Left renal pelvis (tissue), 4 donors: Measurements from ENCODE around the gene PLEKHA8. TPM values are rescaled to one million over a fixed set of nuclear protein-coding genes. Genes with fewer than 3 reads are reported as not detected.

Experiments used
- DNase-seq, 4 donors: peaks; one replicate each; pipeline ENCODE4 v3.0.0-alpha.2; 2013; ENCODE audit warnings: low read depth in 4 of 4, low spot score in 3 of 4
- polyA plus RNA-seq, 4 donors: library from polyadenylated mRNA; unstranded; fragments of 120-200 nt; gene quantifications; one replicate each; pipeline ENCODE4 v1.2.1, GENCODE V29; 2013; ENCODE audit not compliant: insufficient read length in 4 of 4

PLEKHA8 gene
- polyA plus RNA-seq, 4 donors, result 17.8 to 19.1 (median 18.7) TPM

DNA sequence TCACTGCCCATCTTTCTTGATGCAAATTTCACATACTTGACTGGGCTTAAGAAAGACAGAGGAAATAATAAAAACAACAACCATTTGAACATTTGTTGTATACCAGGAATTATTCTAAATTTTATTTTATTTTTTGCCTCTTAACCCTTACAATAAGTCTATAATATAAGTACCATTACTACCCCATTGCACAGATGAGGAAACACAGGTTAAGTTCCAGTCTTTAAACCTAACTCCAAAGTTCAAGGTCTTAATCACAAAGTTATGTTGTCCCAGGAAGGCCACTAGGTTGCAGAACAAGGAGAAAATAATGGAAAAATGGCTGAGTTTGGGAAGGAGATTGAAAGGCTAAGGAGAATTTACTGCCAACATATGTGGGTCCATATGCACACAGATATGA, 5.2 kb upstream of the PLEKHA8 start:
- no peak for DNase-seq

DNA sequence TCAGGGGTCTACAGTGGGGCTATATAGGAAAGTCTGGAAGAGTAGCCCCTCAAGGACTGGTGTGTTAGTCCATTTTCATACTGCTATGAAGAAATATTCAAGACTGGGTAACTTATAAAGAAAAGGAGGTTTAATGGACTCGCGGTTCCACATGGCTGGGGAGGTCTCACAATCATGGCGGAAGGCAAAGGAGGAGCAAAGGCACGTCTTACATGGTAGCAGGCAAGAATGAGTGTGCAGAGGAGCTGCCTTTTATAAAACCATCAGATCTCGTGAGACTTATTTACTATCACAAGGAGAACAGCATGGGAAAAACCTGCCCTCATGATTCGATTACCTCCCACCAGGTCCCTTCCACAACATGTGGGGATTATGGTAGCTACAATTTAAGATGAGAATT, 4.7 kb upstream of the PLEKHA8 start:
- DNase-seq, result no peak

DNA sequence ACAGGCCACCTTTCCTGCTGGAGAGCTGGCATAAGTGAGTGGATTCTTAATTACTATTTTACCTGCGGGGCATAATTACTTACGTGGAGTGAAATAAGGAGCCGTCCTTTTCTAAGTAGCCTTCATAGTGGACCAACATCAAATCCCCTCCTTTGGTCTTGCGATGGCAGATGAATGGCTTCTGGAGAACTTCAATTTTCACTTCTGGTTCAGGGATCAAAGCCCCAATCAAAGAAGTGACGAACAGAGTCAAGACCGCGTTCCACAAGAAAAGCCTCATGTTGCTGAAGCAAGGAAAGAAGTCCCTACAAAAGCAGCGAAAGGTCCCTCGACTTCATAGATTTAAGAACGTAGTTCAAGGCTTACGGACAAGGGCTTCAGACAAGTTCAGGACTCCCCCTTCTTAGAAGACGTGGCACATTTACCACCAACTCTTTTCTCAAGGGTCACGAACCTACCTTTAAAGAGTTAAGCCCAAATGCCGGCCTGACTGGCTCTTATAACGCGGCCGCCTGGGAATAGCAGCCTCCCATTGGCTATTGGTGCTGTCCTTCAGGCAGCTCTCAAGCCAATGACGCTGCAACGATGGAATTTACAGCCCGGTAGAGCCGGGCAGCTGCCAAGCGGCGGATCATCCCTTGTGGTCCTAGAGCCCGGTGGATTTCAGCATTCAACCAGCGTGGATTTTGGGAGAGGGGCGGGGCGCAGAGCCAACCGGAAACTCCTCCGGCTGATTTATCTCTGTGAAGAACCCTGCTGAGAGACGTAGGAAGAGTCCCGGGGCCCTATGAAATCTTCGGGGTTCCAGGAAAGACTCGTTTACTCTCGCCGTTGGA, 1.8 kb upstream of the PLEKHA8 start, which contains the start of gene FKBP14:
TSS of gene FKBP14 (minus strand) at position 474 of the 836 bp plus-strand sequence. CDS start at position 280, 194 bp downstream.
- peak; percentile 97 to 99 (median 98) for DNase-seq

DNA sequence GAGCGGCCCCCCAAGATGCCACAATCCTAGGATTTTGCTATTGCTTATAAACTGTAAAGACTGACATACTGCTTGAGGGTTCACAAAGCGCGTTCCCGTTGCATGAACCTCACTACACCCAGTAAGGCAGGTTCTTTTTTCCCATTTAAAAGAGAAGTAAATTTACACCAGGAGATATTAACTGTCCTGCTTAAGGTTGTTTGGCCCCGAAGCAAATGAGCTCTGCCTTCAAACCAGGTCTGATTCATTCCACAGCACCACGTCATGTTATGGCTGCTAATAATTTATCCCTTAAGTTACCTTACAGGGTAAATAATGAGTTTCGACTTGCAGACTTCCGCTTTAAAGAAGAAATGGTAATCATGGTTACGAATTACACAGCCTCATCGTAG, 1.2 kb upstream of the PLEKHA8 start:
- no peak for DNase-seq

DNA sequence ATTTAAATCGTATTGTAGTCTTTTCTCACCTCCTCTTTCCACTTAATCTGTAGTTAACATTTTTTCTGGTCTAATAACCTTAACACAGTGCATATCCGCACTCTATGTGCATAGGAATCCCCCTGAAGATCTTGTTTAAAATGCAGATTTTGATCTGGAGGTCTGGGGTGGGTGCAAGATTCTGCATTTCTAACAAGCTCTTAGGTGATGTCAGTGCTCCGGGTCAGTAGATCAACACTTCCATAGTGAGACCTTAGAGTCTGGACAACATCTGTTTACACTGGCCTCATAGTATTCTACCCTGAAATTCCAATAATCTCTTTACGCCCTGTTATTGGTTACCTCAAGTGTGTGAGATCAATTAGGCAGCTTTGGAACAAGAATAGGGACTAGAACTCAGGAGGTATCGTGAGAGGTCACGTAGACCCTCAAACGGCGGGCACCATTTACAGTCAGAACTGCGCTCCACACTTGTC, 434 bp upstream of the PLEKHA8 start:
- DNase-seq, result no peak

DNA sequence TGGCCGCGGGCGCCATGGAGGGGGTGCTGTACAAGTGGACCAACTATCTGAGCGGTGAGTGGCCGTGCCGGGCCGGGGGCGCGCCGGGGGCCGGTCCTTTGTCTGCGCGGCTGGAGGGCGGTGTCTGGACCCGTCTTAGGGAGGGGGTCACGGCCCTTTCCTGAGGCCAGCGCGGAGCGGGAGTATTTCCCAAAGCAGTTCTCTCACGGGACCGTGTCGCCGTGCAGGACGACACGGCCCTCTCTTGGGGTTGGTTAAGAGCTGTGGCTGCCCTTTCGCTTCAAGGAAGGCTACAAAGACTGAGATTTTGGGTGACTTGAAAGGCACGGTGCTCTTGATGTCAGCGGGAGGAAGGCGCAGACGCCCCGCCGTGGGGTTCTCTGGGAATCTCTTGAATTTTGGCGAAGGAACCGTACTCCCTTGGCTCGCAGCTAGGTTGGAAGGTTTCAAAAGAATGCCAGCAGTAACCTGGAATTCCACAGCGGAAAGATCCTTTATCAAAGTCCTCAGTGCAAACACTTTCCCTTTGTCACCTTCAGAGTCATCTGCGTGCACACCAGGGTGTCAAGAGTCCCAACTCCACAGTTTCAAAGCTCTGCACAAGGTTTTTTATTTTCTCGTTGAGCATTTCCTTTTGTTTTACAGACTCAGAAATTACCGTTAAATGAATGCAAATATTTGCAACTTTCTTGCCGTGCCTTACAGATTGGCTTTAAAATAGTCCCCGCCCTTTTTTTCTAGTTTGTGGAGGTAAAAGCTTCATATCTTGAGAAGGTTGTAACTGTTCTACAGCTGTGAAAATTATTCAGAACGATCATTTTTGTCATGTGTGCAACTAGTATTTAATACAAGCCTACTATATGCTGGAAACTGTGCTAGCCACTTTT, 780 bp downstream of the PLEKHA8 start:
- DNase-seq, result peak in 1 of 4 donors; percentile 50

DNA sequence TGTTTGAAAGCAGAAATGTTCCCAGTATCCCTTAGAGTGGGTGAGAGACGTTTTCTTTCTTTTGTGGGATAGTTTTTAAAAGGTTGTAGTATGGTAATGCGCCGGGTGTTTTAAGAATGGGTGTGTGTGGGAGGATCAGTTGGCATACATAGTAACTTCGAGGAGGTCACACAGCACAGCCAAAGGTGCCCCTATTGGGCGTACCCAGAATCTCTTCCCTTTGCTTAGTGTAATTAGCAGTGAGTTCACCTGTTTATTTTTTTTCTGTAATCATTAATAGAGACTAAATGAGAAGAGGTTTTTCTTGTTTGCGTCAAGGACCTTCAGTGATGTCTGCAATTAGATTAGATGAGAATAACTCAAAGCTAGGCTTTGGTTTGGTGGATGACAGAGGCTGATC, 1.5 kb downstream of the PLEKHA8 start:
- DNase-seq, result no peak

DNA sequence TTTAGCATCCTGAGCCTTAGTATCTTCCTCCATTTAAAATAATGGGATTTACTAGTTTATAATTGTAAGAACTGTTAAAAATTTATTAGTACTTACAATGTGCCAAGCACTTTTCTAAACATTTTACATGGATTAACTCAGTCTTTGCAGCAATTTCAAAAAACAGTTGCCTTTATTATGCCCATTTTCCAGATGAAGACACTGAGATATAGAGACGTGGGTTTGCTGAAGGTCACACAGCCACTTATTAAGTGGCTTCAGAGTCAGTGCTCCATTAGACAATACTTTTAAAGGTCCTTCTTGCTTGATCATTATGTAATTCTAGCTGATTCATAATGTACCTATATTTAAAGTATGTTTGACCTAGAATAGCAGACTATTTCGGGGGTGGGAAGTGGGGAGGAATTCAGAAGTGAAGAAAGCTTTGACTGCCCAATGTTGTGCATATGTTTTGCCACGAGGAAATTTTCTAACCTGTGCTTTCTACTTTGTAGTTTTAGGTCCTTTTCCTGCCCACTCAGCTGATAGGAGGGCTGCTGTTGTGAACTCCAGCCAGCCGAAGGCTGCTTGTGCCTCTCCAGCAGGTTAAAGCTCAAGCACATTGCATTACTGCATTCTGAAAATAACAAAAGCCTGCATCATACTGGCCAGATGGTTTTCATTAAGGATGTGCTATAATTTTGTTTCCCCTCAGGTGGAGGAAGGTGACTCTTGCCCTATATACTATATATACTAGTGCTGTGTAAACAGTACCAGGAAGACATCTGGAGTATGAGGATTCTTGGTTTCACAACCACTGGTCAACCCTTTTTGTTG, 4.3 kb downstream of the PLEKHA8 start:
- DNase-seq, result no peak

DNA sequence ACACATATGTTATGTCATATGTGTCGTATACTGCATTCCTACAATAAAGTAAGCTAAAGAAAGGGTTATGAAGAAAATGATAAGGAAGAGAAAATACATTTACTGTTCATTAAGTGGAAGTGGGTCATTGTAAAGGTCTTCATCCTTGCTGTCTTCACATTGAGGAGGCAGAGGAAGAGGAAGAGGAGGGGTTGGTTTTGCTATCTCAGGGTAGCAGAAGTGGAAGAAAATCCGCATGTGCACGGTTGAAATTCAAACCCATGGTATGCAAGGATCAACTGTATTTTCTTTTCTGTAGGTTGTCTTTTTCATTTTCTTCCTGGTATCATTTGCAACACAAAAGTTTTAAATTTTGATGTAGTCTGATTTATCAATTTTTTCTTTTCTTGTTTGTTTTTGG, 6.3 kb downstream of the PLEKHA8 start:
- DNase-seq, result no peak

DNA sequence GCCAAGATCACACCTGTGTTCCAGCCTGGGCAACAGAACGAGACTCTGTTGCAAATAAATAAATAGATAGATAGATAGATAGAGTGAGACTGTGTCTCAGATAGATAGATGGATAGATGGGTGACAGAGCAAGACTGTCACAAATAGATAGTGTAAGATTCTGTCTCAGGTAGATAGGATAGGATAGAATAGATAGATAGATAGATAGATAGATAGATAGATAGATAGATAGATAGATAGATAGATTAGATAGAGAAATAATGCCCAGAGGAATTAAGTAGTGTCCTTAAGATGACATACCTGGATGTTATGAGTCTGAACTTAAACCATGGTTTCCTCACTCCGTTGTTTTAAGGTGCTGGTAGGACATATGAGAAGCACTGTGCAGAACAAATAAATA, 8.0 kb downstream of the PLEKHA8 start:
- DNase-seq, result no peak

DNA sequence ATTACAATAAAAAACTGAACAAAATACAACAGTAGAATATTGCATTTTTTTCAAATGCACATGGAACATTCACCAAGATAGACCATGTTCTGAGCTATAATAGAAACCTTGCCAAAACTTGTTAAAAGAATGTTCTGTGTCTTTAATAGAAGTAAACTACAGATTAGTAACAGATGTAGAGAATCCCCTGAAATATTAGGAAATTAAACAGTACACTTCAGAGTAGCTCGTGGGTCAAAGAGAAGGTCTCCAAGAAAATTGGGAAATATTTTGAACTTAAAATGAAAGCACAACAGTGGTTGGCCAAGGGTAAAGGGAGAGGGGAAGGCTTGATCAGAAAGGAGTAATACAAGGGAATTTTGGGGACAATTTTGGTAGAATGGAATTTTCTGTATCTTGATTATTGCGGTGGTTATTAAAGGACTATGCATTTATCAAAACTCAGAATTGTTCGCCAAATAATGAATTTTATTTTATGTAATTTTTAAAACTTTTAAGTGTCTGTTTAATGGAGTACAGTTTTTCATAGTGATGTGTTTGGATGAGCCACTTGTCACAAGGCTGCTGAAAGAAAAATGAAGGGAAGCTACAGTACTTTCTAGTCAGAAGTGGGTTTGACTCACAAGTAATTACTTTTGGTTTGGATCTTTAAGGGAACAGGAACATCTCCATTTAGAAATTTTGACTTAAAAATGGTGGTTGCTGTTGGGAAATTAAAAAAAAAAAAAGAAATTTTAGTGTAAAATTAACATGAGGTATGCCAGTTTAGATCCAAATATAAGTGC, 10.2 kb downstream of the PLEKHA8 start:
- DNase-seq, result no peak

DNA sequence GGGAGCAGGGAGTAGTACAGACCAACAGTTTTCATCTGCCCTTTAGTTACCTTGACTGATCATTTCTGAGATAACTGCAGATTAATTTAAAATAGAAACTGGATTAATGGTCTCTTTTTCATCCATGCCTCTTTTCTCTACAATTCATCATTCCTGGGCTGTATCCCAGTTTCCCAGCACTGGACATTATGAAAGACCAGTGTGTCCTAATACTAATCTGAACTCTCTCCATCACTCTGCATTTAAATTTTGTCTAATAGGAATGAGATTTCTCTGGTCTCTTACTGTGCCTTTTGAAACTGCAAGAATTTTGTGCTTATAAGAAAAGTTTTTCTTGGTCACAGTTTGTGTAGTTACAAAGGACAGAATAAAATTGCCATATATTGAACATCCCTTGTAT, 12.7 kb downstream of the PLEKHA8 start:
- DNase-seq, result no peak

DNA sequence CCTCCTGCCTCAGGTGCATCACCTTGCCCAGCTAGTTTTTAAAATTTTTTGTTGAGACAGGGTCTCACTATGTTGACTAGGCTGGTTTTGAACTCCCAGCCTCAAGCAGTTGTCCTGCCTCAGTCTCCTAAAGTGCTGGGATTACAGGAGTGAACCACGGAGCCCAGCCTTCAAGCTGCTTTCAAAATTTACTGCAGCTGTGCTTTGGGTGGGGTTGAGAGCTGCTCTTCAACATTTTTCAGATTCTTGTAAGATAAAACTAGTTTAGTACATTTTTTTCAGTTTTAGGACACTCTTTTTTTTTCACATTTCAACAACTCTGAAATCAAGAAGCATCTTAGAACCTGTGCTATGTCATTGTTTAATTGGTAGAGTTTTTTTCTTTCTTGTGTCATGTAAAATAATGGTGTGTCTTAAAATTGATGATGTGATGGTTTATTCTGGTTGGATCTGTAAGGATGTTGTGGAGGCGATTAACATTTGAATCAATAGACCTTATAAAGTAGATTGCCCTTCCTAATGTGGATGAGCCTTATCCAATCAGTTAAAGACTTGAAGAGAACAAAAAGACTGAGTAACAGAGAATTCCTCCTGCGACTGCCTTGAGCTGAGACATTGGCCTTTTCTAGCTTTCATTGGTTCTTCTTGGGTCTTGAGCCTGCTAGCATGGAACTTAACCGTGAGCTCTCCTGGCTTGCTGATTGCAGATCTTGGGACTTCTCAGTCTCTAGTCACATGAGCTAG, 13.5 kb downstream of the PLEKHA8 start:
- DNase-seq, result no peak

DNA sequence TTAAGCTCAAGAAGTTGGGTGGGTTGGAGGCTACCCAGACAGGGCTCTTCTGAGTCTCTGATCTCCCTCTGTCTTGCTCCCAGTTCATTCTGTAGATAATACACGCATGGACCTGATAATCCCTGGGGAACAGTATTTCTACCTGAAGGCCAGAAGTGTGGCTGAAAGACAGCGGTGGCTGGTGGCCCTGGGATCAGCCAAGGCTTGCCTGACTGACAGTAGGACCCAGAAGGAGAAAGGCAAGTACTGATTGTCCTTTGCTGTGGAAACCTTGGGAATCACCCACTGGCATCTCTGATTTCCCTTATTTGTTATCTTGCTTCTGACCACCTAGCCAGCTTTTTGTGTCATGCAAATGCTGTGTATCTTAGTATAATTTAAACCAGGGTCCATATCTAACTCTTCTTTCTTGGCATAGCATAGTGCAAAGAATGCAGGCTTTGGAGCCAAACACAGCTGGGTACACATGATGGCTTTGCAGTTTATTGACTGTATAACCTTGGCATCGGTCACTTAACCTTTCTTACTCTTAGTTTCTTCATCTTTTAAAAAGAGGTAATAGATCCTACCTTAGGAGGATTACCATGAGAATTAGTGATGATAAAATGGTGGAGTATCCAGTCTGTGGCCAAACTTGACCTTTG, 18.0 kb downstream of the PLEKHA8 start:
- DNase-seq, result no peak

DNA sequence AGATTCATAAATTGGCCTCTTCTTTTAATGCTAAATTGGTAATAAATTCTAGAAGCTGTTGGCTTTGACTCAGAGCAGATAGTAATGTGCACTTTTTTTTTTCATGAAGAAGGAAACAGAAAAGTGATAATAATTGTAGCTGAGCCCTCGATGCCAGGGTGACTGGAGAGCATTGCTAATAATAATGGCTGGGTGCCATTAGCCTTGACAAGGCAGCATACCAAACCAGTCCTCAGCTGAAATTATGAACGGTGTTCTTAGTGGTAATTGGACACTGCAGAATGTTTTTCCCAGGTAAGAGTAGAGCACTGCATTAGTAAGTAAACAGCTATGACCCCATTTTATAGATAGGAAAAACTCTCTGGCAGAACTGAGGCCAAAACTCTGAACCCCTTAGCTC, 18.9 kb downstream of the PLEKHA8 start:
- DNase-seq, result no peak

DNA sequence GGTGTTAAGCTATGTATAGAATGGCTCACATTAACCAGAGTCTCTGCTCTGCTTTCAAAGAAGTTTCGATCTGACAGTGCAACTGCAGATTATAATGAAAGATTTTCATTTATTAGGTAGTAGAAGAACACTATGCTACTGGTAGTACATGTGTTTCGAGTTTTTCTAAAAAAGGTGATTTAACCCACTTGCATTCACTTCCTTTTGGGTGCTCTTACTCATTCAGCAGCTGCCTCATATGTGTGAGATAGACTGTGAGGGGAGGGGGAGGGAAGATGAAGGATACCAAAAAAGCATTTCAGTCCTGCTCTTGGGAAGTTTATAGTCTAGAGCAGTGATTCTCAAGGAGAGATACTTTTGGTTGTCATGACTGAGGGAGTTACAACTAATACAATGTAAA, 20.4 kb downstream of the PLEKHA8 start:
- no peak for DNase-seq

DNA sequence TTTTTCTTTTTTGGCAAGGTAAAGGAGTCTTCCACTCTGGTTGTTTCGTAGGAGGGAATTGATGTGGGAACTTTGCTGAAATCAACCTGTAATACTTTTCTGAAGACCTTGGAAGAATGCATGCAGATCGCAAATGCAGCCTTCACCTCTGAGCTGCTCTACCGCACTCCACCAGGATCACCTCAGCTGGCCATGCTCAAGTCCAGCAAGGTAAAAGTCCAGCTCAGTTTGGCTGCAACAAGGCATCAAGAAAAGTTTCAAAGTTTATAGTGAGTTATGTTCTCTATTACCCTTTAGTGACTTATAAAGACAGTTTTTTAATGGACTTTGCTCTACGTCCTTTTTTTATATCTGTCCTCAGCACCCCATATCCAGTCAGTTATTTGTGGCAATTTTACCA, 21.0 kb downstream of the PLEKHA8 start:
- no peak for DNase-seq

DNA sequence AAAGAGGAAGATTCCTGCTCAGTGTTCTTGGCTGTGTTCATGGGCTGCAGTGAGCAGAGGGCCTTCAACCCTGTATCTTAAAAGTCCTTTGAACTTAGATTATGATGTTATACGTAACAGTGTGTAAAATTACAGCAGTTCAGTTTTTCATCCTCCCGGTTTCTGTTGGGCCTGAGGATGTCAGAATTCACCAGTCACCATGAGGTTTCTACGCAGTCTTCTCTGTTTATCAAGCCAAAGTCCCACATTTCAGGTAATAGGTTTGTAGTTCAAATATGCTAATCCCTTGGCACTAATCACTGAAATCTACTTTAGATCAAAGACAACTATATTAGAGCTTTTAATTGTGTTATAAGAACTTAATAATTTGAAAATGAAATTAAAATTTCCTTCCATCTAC, 24.9 kb downstream of the PLEKHA8 start:
- no peak for DNase-seq

DNA sequence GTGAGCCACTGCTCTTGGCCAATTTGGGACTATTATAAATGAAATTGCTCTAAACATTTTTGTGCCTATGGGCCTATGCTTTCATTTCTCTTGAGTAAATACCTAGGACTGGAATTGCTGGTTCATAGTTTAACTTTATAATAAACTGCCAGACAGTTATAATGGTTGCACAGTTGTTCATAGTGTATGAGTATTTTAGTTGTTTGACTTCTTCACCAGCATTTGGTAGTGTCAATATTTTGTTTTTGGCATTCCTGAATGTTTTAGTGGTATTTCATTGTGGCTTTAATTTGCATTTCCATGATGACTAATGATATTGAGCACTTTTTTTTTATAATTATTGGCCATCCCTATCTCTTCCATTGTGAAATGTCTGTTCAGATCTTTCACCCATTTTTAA, 29.5 kb downstream of the PLEKHA8 start:
- DNase-seq, result no peak
